Small intestine (tissue), 7 donors: ENCODE results near the gene PCDHGB5. TPM values are rescaled to one million over a fixed set of nuclear protein-coding genes. Genes with fewer than 3 reads are reported as not detected.
"Not testable (repeated sequence)": the region's sequence is repeated elsewhere in the genome, so short reads cannot be mapped to it uniquely, and the experiment has no call there.

ENCODE experiments used
- DNase-seq, 2 donors: peaks; one replicate each; pipeline versions ENCODE4 v3.0.0 to v3.0.0-alpha.2; 2013
- FAIRE-seq: peaks from 2 replicates; lab custom pipeline; 2012; peaks lifted over from hg19 to GRCh38; lab: Jason Lieb, UNC
- H3K27ac ChIP-seq, 3 donors: one replicate each; pipeline ENCODE4 v1.5.1; 2013; ENCODE audit warnings: low read length in 2 of 3, mild to moderate bottlenecking in 2 of 3, control low read depth in 1 of 3, inconsistent platforms in 1 of 3, low read depth in 1 of 3, moderate library complexity in 1 of 3
- H3K27me3 ChIP-seq, 3 donors: one replicate each; pipeline ENCODE4 v1.6.1; 2013; ENCODE audit warnings: low read length in 3 of 3, inconsistent platforms in 1 of 3; ENCODE audit not compliant: control insufficient read depth in 3 of 3, insufficient read depth in 3 of 3
- H3K36me3 ChIP-seq, 3 donors: one replicate each; pipeline ENCODE4 v1.6.1; 2013; ENCODE audit warnings: low read length in 3 of 3, inconsistent platforms in 1 of 3, low read depth in 1 of 3, mild to moderate bottlenecking in 1 of 3, moderate library complexity in 1 of 3; ENCODE audit not compliant: control insufficient read depth in 3 of 3, insufficient read depth in 2 of 3
- H3K4me1 ChIP-seq, 3 donors: one replicate each; pipeline ENCODE4 v1.6.1; 2013; ENCODE audit warnings: low read length in 2 of 3, inconsistent platforms in 1 of 3, low read depth in 1 of 3, mild to moderate bottlenecking in 1 of 3, moderate library complexity in 1 of 3; ENCODE audit not compliant: control insufficient read depth in 3 of 3, insufficient read depth in 2 of 3
- H3K4me3 ChIP-seq, 3 donors: one replicate each; pipeline ENCODE4 v1.5.1; 2013; ENCODE audit warnings: low read length in 3 of 3, control low read depth in 1 of 3, inconsistent platforms in 1 of 3, low read depth in 1 of 3, mild to moderate bottlenecking in 1 of 3, moderate library complexity in 1 of 3
- H3K9me3 ChIP-seq, 2 donors: one replicate each; pipeline ENCODE4 v1.6.1; 2013; ENCODE audit warnings: low read depth in 1 of 2, low read length in 1 of 2; ENCODE audit not compliant: control insufficient read depth in 2 of 2, insufficient read depth in 1 of 2
- WGBS, 3 donors: extraction: QIAGEN DNeasy Blood & Tissue Kit; methylation state at CpG; one replicate each; pipeline ENCODE4 v1.1.7; 2013; 5-methylcytosine and 5-hydroxymethylcytosine counted together
- polyA plus RNA-seq, 4 donors: library from polyadenylated mRNA; stranded (reverse) in 3 of 4; unstranded in 1 of 4; fragments of 200-250 nt in 3 of 4; fragments of 120-200 nt in 1 of 4; gene quantifications; one replicate each; pipeline versions ENCODE4 v1.2.1 to v1.2.3, GENCODE V29; 2013
- donor health status: healthy with polysubstance abuse.
- donor health status: control.
- donor health status: control.
- donor health status: Bipolar disorder and iron deficiency.
- donor health status: healthy.

PCDHGB5 gene
- polyA plus RNA-seq, 4 donors = 0.27 to 1.6 (median 1.2) TPM; not detected in 1

DNA sequence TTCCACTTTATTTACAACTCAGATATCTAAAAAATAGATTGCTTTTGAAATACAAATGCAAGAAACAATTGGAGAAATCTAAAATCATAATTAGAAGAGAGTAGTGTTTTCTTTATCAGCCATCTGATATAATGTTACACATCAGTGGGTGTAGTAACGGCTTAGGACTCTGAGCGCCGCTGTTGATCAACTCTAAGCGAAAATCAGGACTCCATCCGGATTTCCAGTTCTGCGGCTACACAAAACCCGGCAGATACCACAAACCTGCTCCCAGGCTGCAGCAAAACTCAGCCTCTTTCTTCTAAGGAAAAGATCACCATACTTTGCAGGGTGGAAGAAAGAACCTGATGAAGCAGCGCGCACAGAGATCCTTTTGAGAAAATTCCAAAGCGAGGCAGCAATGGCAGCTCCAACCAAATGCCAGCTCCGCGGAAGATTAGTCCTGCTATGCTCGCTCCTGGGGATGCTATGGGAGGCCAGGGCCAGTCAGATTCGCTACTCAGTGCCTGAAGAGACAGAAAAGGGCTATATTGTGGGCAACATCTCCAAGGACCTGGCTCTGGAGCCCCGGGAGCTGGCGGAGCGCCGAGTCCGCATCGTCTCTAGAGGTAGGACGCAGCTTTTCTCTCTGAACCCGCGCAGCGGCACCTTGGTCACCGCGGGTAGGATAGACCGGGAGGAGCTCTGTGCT is 5.0 kb downstream of the PCDHGB5 start, which contains the start of gene PCDHGA9:
Gene PCDHGA9 (plus strand): TSS at position 226 of the 691 bp plus-strand sequence. CDS start 175 bp downstream, at position 401.
- DNase-seq = peak; percentile 21 to 39
- Histone ChIP-seq H3K27me3 (peaks cover 0 to 51% (median 29%) of the 10 kb centered on the region in 3 donors), H3K4me3 (no peak within 1 kb of the TSS), H3K36me3 (no peaks in the 10 kb centered on the region), H3K9me3 (peaks cover 0 to 60% of the 10 kb centered on the region in 2 donors), H3K4me1 (no peaks in the 10 kb centered on the region), H3K27ac (no peak within 1 kb of the TSS)
- whole genome bisulfite sequencing, 3 donors = 15 to 29% (median 29%) methylated on average over 27 of the region's 27 CpGs
- FAIRE-seq = no peak

DNA sequence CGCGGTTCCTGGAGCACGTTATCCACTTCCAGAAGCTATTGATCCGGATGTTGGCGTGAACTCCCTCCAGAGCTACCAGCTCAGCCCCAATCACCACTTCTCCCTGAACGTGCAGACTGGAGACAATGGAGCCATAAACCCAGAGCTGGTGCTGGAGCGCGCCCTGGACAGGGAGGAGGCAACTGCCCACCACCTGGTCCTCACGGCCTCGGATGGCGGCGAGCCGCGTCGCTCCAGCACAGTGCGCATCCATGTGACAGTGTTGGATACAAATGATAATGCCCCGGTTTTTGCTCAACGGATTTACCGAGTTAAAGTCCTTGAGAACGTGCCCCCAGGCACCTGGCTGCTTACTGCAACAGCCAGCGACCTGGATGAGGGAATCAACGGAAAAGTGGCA is 5.6 kb downstream of the PCDHGB5 start:
- DNase-seq (no peak), FAIRE-seq (no peak)
- Histone ChIP-seq H3K36me3 (no peaks in the 10 kb centered on the region), H3K9me3 (peaks cover 0 to 64% of the 10 kb centered on the region in 2 donors), H3K27ac (no peak overlapping the region), H3K4me1 (no peaks in the 10 kb centered on the region), H3K27me3 (peaks cover 0 to 58% (median 34%) of the 10 kb centered on the region in 3 donors), H3K4me3 (no peak overlapping the region)
- WGBS, 3 donors = 31 to 45% (median 41%) methylated on average over 22 of the region's 22 CpGs

DNA sequence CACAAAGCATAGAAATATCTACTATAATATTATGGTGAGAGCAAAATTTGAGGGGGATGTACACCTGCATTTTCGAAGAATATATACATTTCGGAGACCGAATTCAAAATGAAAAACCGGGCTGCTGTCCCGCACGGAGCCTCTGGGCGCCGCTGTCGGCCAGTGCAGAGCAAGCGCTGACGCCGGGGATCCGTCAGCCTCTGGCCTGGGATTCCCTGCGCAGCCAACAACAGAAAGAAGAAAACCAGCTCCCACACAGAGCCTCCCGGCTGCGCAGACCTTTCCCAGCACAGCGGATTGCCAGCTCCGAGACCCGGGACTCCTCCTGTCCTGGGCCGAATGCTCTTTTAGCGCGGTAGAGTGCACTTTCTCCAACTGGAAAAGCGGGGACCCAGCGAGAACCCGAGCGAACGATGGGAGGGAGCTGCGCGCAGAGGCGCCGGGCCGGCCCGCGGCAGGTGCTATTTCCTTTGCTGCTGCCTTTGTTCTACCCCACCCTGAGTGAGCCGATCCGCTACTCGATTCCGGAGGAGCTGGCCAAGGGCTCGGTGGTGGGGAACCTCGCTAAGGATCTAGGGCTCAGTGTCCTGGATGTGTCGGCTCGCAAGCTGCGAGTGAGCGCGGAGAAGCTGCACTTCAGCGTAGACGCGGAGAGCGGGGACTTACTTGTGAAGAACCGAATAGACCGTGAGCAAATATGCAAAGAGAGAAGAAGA is 10.2 kb downstream of the PCDHGB5 start, which contains the start of gene PCDHGB6:
Gene PCDHGB6 (plus strand): TSS at position 232 of the 716 bp plus-strand sequence. CDS start 182 bp downstream, at position 414.
- DNase-seq = peak; percentile 16 to 58
- not testable (repeated sequence) for H3K36me3 ChIP-seq, FAIRE-seq, H3K4me1 ChIP-seq, H3K27ac ChIP-seq
- 11 to 29% (median 25%) methylated on average over 44 to 51 of the region's 51 CpGs for WGBS, 3 donors
- peaks cover 0 to 62% (median 34%) of the 10 kb centered on the region in 3 donors for H3K27me3 ChIP-seq
- H3K9me3 ChIP-seq = peaks cover 3 to 73% of the 10 kb centered on the region in 2 donors
- H3K4me3 ChIP-seq = peak within 1 kb of the TSS in 2 of 3 donors; percentile 1 to 26

DNA sequence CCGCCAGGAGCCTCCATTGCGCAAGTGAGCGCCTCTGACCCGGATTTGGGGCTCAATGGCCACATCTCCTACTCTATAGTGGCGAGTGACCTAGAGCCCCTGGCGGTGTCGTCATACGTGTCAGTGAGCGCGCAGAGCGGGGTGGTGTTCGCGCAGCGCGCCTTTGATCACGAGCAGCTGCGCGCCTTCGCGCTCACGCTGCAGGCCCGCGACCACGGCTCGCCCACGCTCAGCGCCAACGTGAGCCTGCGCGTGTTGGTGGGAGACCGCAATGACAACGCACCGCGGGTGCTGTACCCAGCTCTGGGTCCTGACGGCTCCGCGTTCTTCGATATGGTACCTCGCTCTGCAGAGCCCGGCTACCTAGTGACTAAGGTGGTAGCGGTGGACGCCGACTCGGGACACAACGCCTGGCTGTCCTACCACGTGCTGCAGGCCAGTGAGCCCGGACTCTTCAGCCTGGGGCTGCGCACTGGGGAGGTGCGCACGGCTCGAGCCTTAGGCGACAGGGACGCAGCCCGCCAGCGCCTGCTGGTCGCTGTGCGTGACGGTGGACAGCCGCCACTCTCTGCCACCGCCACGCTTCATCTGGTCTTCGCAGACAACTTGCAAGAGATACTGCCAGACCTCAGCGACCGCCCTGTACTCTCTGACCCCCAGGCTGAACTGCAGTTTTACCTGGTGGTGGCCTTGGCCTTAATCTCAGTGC is 12.0 kb downstream of the PCDHGB5 start:
- H3K9me3 ChIP-seq = peaks cover 3 to 73% of the 10 kb centered on the region in 2 donors
- WGBS, 3 donors = 25 to 51% (median 50%) methylated on average over 63 to 64 of the region's 64 CpGs
- no peaks in the 10 kb centered on the region for H3K36me3 ChIP-seq
- no peak overlapping the region for H3K4me3 ChIP-seq
- no peak for DNase-seq
- H3K27me3 ChIP-seq = peaks cover 0 to 60% (median 33%) of the 10 kb centered on the region in 3 donors
- no peaks in the 10 kb centered on the region for H3K4me1 ChIP-seq
- FAIRE-seq = no peak
- H3K27ac ChIP-seq = no peak overlapping the region

DNA sequence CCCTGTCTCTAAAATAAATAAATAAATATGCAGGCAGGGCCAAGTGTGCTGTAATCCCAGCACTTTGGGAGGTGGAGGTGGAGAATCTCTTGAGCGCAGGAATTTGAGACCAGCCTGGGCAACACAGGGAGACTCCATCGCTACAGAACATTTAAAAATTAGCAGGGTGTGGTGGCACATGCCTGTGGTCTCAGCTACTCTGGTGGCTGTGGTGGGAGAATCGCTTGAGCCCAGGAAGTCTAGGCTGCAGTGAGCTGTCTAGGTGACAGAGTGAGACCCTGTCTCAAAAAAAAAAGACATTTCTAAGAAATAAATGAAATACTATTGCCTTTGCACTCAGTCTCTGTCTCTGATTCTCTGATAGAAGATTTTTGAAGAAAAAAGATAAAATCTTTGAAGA is 13.8 kb downstream of the PCDHGB5 start:
- Histone ChIP-seq H3K9me3 (peaks cover 3 to 66% of the 10 kb centered on the region in 2 donors), H3K36me3 (no peaks in the 10 kb centered on the region), H3K4me3 (no peak overlapping the region), H3K4me1 (no peaks in the 10 kb centered on the region), H3K27ac (no peak overlapping the region), H3K27me3 (peaks cover 0 to 60% (median 27%) of the 10 kb centered on the region in 3 donors)
- FAIRE-seq = no peak
- WGBS, 3 donors = 45 to 61% (median 52%) methylated on average over 3 of the region's 3 CpGs
- DNase-seq = no peak

DNA sequence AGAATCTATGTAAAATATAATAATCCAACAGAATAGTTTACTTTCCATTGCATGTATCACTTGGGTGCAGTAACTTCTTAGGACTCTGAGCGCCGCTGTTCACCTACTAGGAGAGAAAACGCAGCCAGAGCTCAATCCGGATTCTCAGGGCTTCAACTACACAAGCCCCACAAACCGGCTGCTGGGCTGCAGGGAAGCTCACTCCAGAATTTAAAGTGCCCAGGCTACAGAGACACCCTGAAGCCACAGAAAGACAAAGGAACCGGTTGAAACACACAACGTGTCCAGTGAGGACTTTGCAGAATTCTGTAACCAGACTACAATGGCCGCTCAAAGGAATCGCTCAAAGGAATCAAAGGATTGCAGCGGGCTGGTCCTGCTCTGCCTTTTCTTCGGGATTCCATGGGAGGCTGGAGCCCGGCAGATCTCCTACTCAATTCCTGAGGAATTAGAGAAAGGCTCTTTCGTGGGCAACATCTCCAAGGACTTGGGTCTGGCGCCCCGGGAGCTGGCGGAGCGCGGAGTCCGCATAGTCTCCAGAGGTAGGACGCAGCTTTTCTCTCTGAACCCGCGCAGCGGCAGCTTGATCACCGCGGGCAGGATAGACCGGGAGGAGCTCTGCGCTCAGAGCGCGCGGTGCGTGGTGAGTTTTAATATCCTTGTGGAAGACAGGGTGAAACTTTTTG is 15.2 kb downstream of the PCDHGB5 start, which contains the start of gene PCDHGA10:
Gene PCDHGA10 (plus strand): TSS at position 134 of the 686 bp plus-strand sequence. CDS start 189 bp downstream, at position 323.
- Histone ChIP-seq H3K27ac (no peak within 1 kb of the TSS), H3K9me3 (peaks cover 3 to 70% of the 10 kb centered on the region in 2 donors), H3K4me3 (peak within 1 kb of the TSS; percentile 34 to 48 (median 41)), H3K27me3 (peaks cover 0 to 58% (median 24%) of the 10 kb centered on the region in 3 donors), H3K36me3 (no peaks in the 10 kb centered on the region), H3K4me1 (no peaks in the 10 kb centered on the region)
- no peak for FAIRE-seq
- peak; percentile 61 to 71 for DNase-seq
- 11 to 16% (median 15%) methylated on average over 31 of the region's 31 CpGs for WGBS, 3 donors

DNA sequence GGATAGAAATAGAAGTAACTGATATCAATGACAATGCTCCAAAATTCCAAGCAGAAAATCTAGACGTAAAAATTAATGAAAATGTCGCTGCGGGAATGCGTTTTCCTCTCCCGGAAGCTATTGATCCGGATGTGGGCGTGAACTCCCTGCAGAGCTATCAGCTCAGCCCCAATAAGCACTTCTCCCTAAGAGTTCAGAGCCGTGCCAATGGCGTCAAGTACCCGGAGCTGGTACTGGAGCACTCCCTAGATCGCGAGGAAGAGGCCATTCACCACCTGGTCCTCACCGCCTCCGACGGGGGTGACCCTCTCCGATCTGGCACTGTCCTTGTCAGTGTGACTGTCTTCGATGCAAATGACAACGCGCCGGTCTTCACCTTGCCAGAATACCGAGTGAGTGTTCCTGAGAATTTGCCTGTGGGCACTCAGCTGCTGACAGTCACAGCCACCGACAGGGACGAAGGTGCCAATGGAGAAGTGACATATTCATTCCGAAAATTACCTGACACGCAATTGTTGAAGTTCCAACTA is 15.9 kb downstream of the PCDHGB5 start:
- Histone ChIP-seq H3K9me3 (peaks cover 5 to 70% of the 10 kb centered on the region in 2 donors), H3K36me3 (no peaks in the 10 kb centered on the region), H3K4me3 (peak overlapping the region in 2 of 3 donors; percentile 34 to 48), H3K27me3 (peaks cover 0 to 57% (median 25%) of the 10 kb centered on the region in 3 donors), H3K27ac (no peak overlapping the region), H3K4me1 (no peaks in the 10 kb centered on the region)
- DNase-seq = peak; percentile 41 to 44
- no peak for FAIRE-seq
- 15 to 23% (median 17%) methylated on average over 24 to 25 of the region's 25 CpGs for WGBS, 3 donors
